ENCODE data around the gene CERS6.

The CERS6 gene

DNA sequence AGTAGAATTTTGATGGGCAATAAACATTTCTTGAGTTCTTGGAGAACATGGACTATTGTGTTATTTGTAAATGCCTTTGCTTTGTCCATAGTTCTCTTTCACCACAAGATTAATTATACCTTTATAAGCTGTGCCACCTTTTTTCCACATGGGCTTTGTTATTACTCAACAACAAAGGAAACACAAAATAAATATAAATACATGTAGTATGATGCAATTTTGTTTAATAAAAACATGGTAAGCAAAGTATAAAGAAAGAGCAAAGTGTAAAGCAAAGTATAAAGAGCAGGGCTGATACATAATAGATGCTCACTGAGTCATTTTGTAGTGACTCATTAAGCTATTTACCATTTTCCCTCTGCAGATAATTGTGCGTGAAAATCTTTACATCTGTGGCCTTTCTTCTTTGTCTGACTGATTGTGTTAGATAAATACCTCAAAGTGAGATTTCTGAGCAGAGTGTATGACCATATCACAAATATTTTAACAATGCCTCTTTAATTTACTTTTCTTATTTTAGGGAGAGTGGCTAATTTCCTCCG lies 80.9 kb downstream of the CERS6 start:
- no peak for DNase-seq (ENCODE audit: low spot score)

DNA sequence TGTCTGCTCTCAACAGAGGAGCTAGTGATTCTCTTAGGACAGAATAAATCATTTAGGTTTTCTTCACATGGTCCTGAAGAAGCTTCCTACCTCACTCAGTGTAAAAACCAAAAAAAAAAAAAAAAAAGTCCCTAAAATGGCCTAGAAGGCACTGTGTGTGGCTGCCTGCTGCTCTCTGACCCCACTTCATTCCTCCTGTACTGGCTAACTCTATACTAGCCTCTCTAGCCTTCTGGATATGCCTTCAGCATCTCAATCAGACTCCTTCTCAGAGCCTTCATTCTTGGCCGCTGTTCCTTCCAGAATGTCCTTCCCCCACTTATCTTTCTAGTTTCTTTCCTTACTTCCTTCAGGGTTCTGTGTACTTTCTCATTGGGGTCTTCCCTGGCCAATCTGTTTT lies 82.1 kb downstream of the CERS6 start:
- DNase-seq (ENCODE audit: low spot score) = no peak

DNA sequence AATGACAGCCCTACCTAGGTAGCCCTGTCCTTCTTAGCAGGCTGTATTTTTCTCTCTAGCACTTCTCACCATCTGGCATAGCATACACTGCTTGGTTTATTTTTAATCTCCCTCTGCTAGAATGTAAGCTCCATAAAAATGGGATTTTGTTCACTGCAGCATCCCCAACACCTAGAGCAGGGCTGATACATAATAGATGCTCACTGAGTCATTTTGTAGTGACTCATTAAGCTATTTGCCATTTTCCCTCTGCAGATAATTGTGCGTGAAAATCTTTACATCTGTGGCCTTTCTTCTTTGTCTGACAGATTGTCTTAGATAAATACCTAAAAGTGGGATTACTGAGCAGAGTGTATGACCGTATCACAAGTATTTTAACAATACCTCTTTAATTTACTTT lies 82.5 kb downstream of the CERS6 start:
- no peak for DNase-seq (ENCODE audit: low spot score)

DNA sequence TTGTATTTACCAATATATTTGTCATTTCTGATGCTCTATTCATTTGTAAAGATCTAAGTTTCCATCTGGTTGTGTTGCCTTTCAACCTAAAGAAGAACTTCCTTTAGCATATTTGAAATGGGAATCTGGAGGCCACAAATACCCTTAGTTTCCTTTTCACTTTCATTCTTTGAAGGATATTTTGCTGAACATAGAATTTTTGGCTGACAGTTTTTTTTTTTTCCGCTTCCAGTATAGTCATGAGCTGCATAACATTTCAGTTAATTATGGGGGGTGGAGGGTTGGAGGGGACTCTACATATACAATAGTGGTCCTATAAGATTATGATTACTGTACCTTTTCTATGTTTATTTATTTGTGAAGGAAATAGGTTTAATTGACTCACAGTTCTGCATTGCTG lies 83.9 kb downstream of the CERS6 start:
- no peak for DNase-seq (ENCODE audit: low spot score)

DNA sequence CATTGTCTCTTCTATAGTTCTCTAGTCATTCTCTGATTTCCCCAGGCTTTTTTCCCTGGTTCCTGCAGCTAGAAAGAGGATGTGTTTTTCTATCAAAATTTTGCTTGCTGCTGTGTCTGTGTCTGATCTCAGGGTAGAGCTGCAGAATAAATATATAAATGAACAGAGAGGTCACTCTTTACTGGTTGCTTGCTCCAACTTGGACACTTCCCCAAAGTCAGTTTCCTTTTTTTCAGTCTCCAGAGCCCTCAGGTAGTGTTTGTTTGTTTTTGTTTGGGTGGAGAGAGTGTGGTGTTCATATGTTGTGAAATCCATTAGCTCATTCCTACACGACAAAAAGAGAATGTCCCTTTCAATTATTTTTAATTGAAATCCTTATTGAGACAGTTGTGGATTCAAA lies 85.8 kb downstream of the CERS6 start:
- no peak for DNase-seq (ENCODE audit: low spot score)

DNA sequence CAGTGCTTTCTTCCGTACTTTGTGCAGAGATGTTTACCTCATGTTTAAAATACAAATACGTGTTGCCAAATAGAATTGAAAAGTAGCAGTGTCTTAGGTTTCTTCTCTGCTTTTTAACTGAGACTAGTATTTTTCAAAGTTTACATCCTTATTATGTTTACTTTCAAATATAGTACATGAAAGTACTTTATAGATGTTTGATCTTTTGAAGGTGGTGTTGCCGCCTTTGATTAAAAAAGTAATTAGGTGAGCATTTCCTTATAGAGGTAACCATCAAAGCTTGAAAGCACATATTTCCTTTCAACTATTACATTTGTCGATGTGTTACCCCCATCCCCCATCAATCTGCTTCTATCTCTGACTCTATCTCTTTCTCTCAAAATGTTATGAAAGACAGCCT lies 87.0 kb downstream of the CERS6 start:
- no peak for DNase-seq (ENCODE audit: low spot score)

DNA sequence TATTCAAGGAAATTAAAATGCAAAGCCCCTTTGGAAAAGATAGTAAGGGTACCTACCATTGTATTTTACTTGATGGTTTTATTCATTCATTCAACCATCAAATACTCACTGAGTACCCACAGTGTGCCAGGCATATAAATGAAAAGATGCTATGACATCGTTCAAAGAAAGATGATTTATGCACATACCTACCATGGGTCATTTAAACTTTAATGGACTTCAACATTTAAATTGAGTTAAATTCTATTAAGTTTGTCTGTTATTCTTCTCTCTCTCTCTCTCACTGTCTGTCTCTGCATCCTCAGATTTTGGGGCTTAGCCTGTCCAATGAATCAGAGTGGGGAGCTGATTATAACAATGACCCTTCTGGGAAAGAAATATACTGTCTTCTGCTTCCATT lies 87.9 kb downstream of the CERS6 start:
- no peak for DNase-seq (ENCODE audit: low spot score)

DNA sequence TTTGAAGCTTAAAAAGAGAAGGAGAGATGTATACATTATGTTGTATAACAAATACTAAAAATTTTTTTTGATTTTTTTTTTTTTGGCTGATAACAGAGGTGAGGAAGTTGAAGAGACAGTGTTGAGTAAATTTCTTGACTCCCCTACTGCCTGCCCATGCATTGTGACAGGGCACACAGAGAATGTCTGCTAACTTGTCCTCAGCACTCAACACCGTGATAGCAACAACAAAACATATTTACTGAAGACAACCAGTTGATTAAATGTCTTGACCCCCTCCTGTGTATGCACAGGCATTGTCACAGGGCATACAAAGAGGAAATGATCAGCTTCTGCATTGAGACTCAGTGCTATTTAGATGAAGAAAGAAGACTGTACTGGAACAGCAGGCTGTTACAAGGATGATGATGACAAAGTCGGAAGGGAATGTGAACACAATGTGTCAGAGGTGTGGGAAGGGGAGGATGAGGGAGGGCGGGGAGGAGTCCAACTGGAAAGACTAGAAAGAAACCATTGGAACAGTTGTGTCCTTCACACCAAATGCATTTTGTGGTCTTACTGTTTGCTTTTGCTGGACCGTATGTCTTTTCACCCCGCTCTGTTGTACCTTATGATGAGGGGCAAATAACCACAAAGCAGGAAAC lies 89.5 kb downstream of the CERS6 start:
- DNase-seq (ENCODE audit: low spot score) = no peak

DNA sequence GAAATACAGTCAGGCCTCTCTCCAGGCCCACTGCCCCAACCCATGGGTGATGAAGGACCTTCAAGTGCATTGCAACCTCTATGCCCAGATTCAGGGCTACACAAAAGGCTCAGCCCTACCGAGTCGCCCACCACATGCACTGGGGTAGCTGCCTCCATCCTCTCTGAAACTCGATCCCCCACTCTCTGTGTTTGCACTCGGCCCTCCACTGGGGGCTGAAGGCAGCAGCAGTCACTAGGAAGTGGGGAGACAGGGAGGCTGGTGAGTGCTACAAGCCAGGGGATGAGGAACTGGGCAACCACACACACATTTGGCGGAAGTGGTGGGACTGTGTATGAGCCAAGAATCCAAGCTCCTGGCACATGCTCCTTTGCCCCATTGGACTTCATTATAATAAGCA lies 94.6 kb downstream of the CERS6 start:
- DNase-seq (ENCODE audit: low spot score) = no peak

DNA sequence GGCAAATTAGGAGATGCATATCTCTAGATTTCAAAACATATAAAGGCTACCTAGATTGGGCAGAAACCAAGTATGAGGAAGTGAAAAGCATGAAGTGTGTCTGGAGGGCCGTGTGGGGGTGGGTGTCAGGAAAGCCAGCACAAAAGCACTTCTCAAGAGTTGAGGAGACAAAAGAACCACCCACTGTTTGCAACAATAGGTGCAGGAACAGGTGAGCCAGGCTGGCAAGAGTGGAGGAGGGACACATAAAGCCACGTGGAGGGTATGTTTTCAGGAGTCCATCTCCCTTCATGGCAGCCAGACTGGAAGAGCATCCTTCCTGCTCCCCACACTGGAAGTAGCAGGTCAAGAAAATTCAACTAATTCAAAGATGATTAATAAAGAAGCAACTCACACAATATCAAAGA lies 96.4 kb downstream of the CERS6 start:
- no peak for DNase-seq (ENCODE audit: low spot score)

DNA sequence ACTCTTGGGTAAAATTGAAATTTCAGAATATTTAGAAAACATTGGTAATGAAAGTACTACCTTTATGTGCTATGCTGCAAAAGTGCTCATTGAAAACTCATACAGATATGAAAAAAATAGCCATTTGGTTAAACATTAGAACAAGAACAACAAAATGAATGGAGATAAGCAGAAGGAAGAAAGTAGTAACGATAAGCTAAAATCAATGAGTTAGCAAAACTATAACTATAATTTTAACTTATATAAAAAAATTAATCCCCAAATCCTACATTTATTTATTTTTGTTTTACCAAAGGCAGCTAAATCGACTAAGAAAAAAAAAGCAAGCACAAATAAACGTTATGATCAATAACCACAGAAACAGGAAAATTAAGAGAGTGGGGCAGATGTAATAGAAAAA lies 99.2 kb downstream of the CERS6 start:
- DNase-seq (ENCODE audit: low spot score) = no peak

DNA sequence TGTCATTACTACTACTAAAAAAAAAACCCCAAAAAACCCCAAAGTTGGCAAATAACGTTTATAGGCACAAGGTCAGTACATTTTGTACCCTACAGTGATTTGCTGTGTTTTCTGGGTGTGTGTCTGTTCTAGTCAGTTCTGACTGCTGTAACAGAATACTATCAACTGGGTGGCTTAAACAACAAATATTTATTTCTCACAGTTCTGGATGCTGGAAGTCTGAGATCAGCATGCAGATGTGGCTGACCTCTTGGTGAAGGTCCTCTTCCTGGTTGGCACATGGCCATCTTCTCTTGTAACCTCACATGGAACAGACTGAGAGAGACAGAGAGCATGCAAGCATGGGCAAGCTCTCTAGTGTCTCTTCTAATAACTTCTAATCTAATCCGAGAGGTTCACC lies 103.1 kb downstream of the CERS6 start:
- no peak for DNase-seq (ENCODE audit: low spot score)

DNA sequence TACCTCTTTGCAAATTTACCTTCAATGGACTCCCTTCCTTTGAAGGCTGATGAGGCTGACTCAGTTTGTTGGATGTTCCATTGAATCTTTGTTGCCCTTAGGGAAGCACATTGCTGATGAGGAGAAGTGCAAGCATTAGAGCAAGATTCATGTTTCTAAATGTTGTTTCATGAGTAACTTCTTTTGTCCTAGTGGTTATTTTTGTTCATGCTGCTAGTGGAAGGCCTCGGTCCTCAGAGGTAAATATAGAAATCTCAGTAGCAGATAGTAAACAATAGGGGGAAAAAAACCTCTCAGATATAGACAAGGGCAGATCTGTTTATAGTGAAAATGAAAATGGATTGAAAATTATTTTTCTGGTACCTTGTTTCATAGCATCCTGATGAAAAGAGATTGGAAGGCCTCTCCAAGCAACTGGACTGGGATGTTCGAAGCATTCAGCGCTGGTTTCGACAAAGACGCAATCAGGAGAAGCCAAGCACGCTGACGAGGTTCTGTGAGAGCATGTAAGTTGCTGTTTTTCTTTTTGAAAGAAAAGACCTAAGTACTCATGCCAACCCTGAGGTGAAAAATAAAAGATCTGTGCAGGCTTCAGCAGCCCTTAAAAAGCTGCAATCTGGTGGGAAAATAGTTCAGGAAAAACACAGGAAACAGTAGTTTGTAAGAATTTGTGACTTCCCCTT lies 104.9 kb downstream of the CERS6 start:
- no peak for DNase-seq (ENCODE audit: low spot score)

DNA sequence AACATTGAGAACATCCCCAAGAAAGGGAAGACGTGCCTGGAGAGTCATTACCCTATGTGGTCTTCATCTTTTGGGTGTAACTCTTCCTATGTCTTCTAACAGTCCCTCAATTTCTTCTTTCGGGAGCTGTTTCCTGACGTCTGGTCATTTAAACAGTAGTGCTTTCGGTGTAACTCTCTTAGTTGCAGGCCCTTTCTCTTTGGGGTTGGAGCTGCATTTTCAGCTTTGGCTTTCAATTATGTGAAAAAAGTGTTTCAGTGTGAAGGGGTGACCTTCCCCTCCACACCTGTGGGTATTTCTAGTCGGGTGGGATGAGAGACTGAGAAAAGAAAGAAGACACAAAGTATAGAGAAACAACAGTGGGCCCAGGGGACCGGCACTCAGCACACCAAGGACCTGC lies 105.9 kb downstream of the CERS6 start:
- no peak for DNase-seq (ENCODE audit: low spot score)

DNA sequence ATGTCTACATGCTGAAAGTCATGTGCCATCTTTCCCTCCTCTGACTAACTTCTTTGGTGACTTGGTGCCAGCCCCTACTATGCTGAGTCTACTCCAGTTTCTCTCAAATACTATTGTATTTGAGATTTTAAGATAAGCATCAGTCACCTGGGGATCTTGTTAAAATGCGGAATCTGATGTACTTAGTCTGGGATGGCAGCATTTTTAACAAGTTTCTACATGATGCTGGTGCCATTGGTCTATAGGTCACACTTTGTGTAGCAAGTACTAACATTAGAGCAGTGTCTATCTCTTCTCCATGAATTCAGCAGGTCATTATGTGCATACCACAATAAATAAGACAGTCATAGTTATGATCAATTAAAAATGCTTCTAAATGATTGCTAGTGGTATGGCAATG lies 106.9 kb downstream of the CERS6 start:
- no peak for DNase-seq (ENCODE audit: low spot score)

DNA sequence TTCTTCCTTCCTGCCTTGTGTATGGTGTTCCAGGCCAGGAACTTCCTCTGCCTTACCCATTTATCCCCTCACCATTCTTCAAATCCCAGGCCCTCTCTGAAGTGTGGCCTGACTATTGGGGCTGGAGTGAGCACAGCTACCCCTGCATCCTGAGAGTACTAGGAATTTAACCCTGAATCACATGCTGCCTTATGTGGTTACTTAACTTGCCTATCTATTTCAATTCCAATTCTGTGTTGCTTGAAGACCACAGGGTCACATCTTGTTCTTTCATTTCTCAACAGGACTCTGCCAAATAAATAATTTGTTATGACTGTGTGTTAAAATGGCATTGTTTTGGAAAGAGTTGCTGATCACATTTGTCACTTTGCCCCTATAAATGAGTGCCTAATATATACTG lies 108.6 kb downstream of the CERS6 start:
- no peak for DNase-seq (ENCODE audit: low spot score)

DNA sequence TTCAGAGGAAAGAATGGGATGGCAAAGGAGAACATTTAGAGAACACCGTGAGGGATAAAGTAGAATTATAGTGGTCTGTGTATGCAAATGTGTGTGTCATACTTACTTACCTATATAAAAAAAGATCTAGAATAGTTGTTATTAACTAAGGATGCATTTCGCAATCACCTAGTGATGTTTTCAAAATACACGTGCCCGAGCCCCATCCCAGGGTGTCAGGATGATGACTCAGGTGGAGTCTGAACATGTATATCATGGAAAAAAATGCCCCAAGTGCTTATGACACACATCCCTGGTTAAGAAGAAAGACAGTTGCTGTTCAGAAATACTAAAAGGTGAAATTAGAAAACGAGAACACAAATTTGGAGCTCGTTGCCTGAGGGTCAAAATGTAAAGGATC lies 109.0 kb downstream of the CERS6 start:
- no peak for DNase-seq (ENCODE audit: low spot score)

DNA sequence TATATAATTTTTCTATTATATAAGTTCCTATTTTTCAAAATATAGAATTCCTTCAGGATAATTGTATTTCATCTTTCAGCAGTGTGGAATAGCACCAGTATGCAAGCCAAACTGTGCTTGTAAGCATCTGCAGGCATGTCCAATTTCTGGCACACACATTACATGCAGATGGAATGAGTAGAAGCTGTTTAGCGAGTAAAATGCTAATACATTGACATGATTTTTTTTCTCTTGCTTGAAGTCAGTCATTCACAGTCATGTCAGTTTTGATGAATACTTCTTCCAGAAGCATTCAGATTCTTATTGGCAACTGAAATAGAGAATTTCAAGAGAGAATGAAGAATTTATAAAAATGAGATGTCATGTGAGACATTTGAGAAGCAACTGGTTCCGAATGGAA lies 109.4 kb downstream of the CERS6 start:
- no peak for DNase-seq (ENCODE audit: low spot score)

DNA sequence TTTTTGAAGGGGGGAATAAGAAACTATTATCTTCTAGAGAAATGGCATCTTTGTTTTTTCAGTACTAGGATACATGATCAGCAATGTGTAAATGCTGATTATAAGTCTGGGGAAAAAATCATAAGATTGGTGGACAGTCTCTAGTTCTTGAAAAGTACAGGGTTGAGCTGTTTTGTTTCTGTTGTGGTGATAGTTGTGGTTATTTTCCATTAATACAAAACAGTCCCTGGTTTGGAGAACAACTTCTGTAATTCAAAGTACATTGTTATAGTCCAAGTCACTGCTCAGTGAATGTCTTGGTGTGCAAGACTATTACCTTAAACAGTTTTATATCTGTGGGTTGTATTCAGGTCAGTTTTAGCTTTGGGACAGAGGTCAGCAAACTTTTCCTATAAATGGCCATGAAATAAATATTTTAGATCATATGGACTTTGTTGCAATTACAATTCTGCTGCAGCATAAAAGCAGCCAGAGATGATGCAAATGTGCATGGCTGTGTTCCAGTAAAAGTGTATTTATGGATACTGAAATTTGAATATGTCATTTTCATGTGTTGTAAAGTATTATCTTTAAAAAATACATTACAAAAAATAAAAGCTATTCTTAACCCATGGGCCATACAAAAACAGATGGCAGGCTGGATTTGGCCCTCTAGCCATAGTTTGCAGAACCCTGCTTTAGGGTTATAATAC lies 111.0 kb downstream of the CERS6 start:
- DNase-seq (ENCODE audit: low spot score) = no peak

DNA sequence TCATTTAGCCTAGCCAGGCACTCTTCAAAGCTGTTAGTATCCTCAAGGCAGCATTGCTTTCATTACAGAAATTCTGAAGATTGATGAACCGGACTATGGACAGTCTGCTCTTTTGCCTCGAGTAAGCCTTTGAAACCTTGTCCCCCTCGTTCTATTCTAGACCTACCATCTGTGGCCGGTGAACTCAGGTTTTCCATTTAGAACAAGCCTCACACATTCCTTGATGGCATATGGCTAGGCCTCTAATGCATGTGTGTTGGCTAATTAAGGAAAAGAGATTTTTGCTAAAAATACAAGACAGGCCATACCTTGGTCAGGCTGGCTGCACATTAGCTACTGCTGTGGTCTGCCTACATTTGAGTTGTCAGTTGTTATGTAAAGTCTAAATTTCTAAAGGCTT lies 111.8 kb downstream of the CERS6 start:
- DNase-seq (ENCODE audit: low spot score) = no peak

DNA sequence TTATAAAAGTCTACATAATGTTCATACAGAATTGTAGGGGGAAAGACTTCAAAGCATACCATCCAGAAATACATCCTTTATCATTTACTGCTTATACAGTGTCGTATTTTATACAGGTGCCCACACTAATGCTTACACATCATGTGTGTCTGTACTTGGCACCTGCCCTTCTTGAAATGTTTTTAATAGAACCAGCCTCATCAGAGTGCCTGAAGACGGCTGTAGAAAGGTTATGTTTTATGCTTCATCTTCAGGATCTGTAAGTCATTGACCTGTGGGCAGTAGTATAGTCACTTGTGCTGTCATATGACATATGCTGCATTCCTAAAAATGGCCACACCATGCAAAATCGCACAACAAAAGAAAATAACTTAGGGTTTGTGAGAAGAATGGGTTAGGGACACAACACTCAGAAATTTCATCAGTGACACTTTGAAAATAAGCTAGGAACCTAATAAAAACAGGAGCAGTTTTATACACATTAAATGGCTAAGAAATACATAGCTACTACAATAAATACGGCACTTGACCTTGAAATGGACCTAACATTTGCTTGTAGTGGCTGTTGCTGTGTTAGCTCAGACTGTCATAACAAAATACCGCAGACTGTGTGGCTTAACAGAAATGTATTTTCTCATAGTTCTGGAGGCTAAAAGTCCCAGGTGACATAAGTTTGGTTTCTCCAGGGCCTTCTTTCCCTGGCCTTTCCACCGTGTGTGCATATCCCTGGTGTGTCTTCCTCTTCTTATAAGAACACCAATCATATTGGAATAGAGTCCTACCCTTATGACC lies 112.6 kb downstream of the CERS6 start:
- no peak for DNase-seq (ENCODE audit: low spot score)

DNA sequence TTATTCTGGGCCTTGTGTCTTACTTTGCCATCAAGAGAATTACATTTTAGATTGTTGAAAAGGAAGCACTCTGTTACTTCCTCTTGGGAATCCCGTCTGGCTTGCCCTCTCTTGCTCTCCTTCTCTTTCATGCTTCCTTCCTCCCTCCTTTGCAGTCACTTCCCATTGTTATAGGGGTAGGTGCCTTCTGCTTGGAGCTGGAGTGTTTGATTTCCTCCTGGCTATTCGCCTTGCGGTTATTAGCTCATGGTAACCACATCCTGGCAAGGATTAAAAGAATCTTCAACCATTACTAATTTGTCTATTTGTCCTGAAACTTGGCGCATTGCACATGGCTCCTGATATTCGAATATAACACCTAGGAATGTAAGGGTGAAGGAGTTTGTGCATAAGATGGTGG lies 115.0 kb downstream of the CERS6 start:
- no peak for DNase-seq (ENCODE audit: low spot score)

Measured in ecto neural progenitor cell (in vitro differentiated cells).